A549 treated with RU486 at 1 μM for 4 hours (cell line): ENCODE measurements around the gene ETV1. TPM values are rescaled to one million over a fixed set of nuclear protein-coding genes. Genes with fewer than 3 reads are reported as not detected.

Experiments
- total RNA-seq: library from RNA; stranded (reverse); fragments of 200-300 nt; extraction: Qiagen RNA extraction; gene quantifications from 5 replicates; pipeline ENCODE4 v1.2.3, GENCODE V29; 2022; ENCODE audit warnings: low read depth

ETV1 gene
- 2.0 to 4.0 TPM (median 3.0 TPM) in 5 replicates for total RNA-seq

DNA sequence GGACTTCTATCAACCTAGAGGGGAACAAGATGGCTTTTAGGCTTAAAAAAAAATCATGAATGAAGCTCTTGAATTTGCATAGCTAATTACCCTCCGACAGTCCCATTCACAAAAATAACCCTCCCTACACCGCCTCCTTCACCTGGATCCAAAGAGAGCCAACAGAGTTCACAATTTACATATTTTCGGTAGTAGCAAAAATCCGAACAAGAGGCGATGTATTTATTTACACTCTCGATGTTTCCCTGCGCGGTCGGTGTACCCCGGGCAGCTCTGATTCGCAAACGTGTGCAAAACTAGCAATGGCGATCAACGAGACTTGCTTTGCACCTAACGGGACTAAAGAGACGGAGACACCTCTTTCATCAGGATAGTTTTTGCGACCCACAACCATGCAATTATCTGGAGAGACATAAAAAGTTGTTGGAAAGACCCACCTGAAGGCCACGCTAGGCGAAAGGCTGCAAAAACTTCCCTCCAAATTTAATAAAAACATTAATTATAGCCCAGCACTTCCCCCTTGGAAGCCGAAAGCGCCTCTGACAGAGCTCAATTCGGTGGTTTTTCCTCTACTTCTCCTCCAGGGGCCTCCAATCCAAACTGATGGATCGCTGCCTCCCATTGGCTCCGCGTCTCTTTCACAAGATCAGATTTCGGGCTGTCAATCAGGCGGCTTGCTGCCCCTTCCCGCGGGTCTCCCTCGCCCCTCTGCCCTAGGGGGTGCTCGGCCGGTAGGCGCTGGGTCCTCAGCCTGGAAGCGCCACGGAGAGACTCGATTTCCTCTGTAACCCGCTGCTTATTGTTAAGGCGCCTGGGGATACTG, at the start of gene ETV1:
Gene ETV1, minus strand, starts transcription at position 541 of the 823 bp plus-strand sequence. CDS start 614 bp downstream, outside the sequence.

